ENCODE data around the gene ITGB6.

DNA sequence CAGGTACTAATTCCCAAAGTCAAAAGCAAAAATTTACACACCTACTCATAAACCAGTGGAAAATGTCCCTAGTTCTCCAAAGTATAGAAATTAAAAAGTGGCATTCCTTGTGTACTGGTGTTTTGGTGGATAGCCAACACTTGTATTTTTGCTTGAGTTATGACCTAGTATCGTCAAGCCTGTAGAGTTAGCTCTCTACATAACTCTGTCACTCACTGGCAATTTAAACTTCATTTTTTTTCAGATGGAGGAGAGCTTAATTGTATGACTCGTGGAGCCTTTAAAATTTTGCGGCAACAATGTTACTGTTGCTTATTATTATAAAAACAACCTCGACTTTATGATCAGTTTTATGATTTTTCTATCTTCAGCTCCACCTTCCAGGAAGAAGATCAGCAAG lies 58.7 kb downstream of the ITGB6 start:
- no peak for TF ChIP-seq POLR2A (IDR thresholded peaks at IDR 0.05)
- TF ChIP-seq, protein P1, sequence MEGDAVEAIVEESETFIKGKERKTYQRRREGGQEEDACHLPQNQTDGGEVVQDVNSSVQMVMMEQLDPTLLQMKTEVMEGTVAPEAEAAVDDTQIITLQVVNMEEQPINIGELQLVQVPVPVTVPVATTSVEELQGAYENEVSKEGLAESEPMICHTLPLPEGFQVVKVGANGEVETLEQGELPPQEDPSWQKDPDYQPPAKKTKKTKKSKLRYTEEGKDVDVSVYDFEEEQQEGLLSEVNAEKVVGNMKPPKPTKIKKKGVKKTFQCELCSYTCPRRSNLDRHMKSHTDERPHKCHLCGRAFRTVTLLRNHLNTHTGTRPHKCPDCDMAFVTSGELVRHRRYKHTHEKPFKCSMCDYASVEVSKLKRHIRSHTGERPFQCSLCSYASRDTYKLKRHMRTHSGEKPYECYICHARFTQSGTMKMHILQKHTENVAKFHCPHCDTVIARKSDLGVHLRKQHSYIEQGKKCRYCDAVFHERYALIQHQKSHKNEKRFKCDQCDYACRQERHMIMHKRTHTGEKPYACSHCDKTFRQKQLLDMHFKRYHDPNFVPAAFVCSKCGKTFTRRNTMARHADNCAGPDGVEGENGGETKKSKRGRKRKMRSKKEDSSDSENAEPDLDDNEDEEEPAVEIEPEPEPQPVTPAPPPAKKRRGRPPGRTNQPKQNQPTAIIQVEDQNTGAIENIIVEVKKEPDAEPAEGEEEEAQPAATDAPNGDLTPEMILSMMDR (IDR thresholded peaks at IDR 0.05): no peak

Measured in testis (tissue), 2 donors.